NB4 (cell line): ENCODE results near the gene ZNF552.
"Not testable (repeated sequence)": the region's sequence is repeated elsewhere in the genome, so short reads cannot be mapped to it uniquely, and the experiment has no call there.

Experiments
- DNase-seq: peaks from one replicate; pipeline ENCODE4 v3.0.0; 2010; ENCODE audit warnings: low read depth
- H3K4me3 ChIP-seq: one replicate; pipeline ENCODE4 v1.5.1; 2011; ENCODE audit warnings: mild to moderate bottlenecking, low read depth, low read length, moderate library complexity
- MYC ChIP-seq: IDR thresholded peaks from 2 replicates; pipeline ENCODE4 v1.6.1; 2011; ENCODE audit warnings: low read depth, low read length
- POLR2A ChIP-seq: IDR thresholded peaks from 2 replicates; pipeline ENCODE4 v1.6.1; 2011; ENCODE audit warnings: mild to moderate bottlenecking; ENCODE audit not compliant: insufficient read length; ENCODE audit errors: extremely low read depth
- TF ChIP-seq, protein P1 (sequence below): IDR thresholded peaks from one replicate; pipeline ENCODE4 v1.5.1; 2012; ENCODE audit warnings: low read depth, low read length
- TF ChIP-seq, protein P2 (sequence below): IDR thresholded peaks from 2 replicates; pipeline ENCODE4 v1.6.1; 2011; ENCODE audit warnings: low read depth, low read length

ZNF552 gene

DNA sequence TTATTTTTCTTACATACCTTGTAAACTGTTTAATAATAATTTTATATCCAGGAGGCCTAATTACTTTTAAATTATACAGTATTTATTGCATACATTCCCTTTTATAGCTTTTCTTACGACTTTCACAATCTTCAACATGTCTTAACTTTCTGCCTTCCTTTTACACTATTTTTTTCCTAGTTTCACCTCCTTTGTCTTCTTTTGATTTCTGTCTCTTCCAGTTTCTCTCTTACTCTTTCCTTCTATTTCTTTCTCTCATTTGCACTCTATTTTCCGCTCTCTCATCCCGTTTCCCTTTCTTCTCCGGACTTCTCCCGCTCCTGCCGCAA lies 11.5 kb downstream of the ZNF552 start:
- no peak for TF ChIP-seq MYC
- DNase-seq = no peak
- no peak overlapping the region for H3K4me3 ChIP-seq

DNA sequence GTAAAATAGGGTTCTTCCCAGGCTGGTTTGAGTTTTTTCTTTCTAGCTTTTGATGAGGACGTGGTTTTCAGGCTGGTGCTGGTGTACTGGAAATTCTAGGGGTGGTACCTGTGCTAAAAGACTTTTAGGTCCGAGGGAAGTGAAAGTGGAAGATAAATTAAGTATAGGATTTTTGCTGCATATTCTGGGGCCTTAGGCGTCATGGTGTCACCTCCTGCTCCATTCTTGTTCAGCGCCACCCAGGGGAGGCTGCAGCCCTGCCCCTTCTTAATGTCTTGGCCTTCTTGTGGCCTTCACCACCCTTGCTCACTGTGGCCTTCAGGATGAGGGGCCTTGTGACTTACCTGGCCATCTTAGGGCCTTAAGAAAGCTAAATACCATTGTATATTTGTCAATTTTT lies 12.4 kb downstream of the ZNF552 start:
- H3K4me3 ChIP-seq = no peak overlapping the region
- TF ChIP-seq, protein P1, sequence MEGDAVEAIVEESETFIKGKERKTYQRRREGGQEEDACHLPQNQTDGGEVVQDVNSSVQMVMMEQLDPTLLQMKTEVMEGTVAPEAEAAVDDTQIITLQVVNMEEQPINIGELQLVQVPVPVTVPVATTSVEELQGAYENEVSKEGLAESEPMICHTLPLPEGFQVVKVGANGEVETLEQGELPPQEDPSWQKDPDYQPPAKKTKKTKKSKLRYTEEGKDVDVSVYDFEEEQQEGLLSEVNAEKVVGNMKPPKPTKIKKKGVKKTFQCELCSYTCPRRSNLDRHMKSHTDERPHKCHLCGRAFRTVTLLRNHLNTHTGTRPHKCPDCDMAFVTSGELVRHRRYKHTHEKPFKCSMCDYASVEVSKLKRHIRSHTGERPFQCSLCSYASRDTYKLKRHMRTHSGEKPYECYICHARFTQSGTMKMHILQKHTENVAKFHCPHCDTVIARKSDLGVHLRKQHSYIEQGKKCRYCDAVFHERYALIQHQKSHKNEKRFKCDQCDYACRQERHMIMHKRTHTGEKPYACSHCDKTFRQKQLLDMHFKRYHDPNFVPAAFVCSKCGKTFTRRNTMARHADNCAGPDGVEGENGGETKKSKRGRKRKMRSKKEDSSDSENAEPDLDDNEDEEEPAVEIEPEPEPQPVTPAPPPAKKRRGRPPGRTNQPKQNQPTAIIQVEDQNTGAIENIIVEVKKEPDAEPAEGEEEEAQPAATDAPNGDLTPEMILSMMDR = no peak
- TF ChIP-seq MYC (no peak), POLR2A (no peak)
- TF ChIP-seq, protein P2, sequence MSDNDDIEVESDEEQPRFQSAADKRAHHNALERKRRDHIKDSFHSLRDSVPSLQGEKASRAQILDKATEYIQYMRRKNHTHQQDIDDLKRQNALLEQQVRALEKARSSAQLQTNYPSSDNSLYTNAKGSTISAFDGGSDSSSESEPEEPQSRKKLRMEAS = no peak
- no peak for DNase-seq

DNA sequence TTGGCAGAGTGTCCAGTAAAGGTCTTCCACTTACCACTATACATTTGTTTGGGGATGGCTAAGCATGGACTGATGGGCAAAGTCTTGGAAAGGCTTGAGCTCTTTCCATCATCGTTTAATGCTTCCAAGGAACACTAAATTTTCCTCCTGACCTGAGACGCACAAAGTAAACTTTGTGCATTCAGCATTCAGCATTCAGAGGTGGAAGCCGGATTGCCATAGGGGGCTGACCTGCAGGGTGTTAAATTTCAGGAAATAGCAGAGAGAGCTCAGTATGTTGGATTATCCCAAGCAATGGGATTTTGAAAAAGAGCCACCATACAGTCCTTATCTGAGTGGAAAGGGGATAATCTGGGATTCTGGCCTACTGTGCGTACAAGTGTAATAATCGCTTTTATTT lies 14.0 kb downstream of the ZNF552 start:
- H3K4me3 ChIP-seq = no peak overlapping the region
- no peak for DNase-seq
- TF ChIP-seq, protein P1 = no peak
- TF ChIP-seq MYC = no peak
- TF ChIP-seq, protein P2 = no peak
- TF ChIP-seq POLR2A = no peak

DNA sequence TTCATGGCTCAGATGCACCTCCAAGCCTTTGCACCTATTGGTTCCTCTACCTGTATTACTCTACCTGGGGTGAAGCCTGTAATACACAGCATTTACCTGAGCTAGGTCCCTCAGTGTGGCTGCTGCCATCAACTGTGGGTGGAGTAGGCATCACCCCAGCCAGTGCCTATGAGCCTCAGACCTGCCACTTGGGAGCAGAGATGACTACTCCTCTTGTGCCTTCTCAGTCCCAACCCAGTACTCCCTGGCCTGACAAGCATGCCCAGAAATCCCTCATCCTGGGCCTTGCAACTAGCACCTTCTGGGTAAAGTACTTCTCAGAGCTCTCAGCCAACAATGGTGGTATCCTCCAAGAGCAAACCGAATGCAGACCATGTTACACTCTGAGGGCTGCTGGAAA lies 18.1 kb downstream of the ZNF552 start:
- DNase-seq, H3K4me3 ChIP-seq: not testable (repeated sequence)

DNA sequence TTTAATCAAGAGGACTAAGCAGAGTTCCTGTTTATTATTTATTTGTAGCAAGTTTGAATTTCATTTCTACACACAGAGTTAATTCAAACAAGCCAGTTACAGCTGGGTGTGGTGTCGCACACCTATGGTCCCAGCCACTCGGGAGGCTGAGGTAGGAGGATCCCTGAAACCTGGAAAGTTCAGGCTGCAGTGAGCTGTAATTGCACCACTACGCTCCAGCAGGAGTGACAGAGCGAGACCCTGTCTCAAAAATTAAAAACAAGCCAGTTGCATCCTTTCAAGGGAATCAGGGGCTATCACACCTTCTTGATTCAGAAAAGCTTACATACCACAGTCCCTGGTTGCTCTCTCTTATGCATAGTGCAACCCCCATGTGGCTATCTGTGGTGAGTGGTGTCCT lies 25.4 kb downstream of the ZNF552 start:
- TF ChIP-seq POLR2A = no peak
- TF ChIP-seq, protein P1 = no peak
- TF ChIP-seq, protein P2 = no peak
- TF ChIP-seq MYC = no peak
- H3K4me3 ChIP-seq = no peak overlapping the region
- no peak for DNase-seq

DNA sequence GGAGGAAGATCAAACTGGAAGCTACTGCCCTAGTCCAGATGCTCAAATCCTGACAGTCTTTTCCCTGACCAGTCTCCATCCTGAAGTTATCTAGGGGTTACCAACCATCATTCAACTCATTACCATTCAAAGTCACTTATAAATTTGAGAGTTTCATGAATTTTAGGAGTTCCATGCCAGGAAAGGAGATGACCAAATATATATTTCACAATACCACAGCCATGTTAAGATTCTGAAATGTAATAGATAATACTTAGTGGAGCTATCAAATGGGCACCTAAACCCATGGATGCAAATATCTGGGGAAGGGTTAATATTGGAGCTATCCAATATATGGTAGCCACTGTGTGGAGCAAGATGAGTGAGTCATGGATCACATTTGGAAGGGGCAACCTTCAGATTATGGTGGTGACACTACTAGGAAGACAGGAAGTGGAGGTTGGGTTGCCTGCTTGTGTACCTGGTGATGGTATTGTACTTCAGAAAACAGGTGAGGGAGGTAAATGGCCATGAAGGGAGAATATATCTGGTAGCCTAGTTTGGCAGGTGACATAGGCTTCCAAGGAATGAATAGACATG lies 26.5 kb downstream of the ZNF552 start:
- no peak overlapping the region for H3K4me3 ChIP-seq
- TF ChIP-seq, protein P2 = no peak
- TF ChIP-seq, protein P1 = no peak
- TF ChIP-seq POLR2A (no peak), MYC (no peak)
- no peak for DNase-seq

DNA sequence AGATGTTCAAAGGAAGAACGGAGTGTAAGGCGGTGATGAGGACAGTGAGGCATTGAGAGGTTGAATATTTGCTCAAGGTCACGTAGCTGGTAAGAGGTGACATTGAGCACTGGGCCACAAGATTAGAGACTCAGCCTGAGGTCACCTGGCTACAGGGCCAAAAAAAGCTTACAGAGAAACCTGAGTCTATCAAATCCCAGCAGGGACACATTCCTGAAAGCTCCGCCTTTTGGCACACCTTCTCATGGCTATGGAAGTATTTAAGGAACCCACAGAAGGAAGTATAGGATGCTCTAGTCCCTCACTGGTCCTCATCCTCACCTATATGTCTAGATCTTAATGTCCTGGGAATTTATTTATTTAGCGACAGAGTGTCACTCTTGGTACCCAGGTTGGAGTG lies 27.8 kb downstream of the ZNF552 start:
- no peak overlapping the region for H3K4me3 ChIP-seq
- no peak for TF ChIP-seq POLR2A
- no peak for DNase-seq

DNA sequence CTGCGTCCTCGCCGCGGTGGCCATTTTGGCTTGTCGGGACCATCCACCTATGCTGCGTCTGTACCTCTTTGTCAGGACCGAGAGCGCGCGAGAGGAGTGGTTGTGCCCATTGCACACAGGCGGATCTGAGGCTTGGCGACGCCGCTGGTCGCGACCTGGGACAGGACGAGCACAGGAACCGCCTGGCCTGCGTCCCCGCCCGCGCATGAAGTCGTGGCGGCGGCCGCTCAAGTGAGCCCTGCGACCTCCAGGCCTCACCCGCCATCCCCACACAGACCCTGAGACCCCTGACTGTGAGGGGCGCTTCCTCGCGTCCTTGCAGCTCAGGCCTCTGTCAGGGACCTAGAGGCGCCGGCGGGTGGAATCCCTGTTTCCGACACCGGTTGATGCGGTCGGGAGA lies 28.4 kb downstream of the ZNF552 start:
- TF ChIP-seq, protein P1 = no peak
- TF ChIP-seq POLR2A (no peak), MYC (no peak)
- TF ChIP-seq, protein P2 = no peak
- no peak overlapping the region for H3K4me3 ChIP-seq
- no peak for DNase-seq
